Lower leg skin (tissue), 4 donors: Measurements from ENCODE around the gene PRR7. TPM values are rescaled to one million over a fixed set of nuclear protein-coding genes. Genes with fewer than 3 reads are reported as not detected.

Source experiments
- DNase-seq, 2 donors: peaks; one replicate each; pipeline ENCODE4 v3.0.0-alpha.2; 2019; ENCODE audit warnings: low spot score in 2 of 2
- H3K4me3 ChIP-seq: fragments of 200-600 bp; sonication (generic); 2 replicates; pipeline ENCODE4 v1.5.1; 2017; ENCODE audit warnings: mild to moderate bottlenecking, low read depth; ENCODE audit not compliant: poor library complexity, severe bottlenecking
- CTCF ChIP-seq, 3 donors: fragments of 450-650 bp; IDR thresholded peaks; one replicate each; pipeline ENCODE4 v1.5.1; 2016; ENCODE audit warnings: antibody characterized with exemption in 3 of 3, mild to moderate bottlenecking in 3 of 3, moderate library complexity in 2 of 3
- POLR2A ChIP-seq, 2 donors: fragments of 450-650 bp; IDR thresholded peaks; one replicate each; pipeline ENCODE4 v1.6.1; 2016 to 2017; ENCODE audit warnings: antibody characterized with exemption in 2 of 2, mild to moderate bottlenecking in 1 of 2, moderate library complexity in 1 of 2
- WGBS, 2 donors: methylation state at CpG; one replicate each; pipeline ENCODE4 v1.1.5; 2018; 5-methylcytosine and 5-hydroxymethylcytosine counted together
- intact Hi-C: fragments of 100-400 bp; cut with DNase I; formaldehyde crosslinking; loops from one replicate; pipeline ENCODE4 v1.15.0; 2023; ENCODE audit warnings: low total_unique reads
- total RNA-seq, 4 donors: library from RNA; depleted of rRNA; stranded (reverse); fragments of >200 nt; gene quantifications; one replicate each; pipeline ENCODE4 v1.1.0, GENCODE V29; 2016

Gene PRR7
- total RNA-seq, 4 donors from 2014 or later = 5.4 to 10.2 (median 8.0) TPM

- no peak for DNase-seq
- intact Hi-C loops = no loop called here
- no peak overlapping the region for H3K4me3 ChIP-seq
- TF ChIP-seq POLR2A (IDR thresholded peaks at IDR 0.05) = no peak
- TF ChIP-seq CTCF (IDR thresholded peaks at IDR 0.05) = no peak
- WGBS, 2 donors = 48 to 54% methylated on average over 4 of the region's 4 CpGs
Observed at GRCh38 chr5:177437623-177438022, 9.0 kb upstream of the PRR7 start.

- no peak overlapping the region for H3K4me3 ChIP-seq
- DNase-seq = no peak
- no peak for TF ChIP-seq CTCF (IDR thresholded peaks at IDR 0.05)
- no peak for TF ChIP-seq POLR2A (IDR thresholded peaks at IDR 0.05)
- WGBS, 2 donors = 78 to 83% methylated on average over 10 of the region's 10 CpGs
- intact Hi-C loops = no loop called here
Observed at GRCh38 chr5:177438468-177438867, 8.1 kb upstream of the PRR7 start.

GRCh38 chr5:177439518-177440053 lies 7.0 kb upstream of the PRR7 start:
- intact Hi-C loops = no loop called here

GRCh38 chr5:177440211-177440989 lies 6.2 kb upstream of the PRR7 start:
- WGBS, 2 donors = 52 to 63% methylated on average over 19 to 23 of the region's 24 CpGs
- no peak overlapping the region for H3K4me3 ChIP-seq
- TF ChIP-seq CTCF (IDR thresholded peaks at IDR 0.05) (no peak), POLR2A (IDR thresholded peaks at IDR 0.05) (no peak)
- no peak for DNase-seq
- intact Hi-C loops = no loop called here

More at GRCh38 chr5:177439518-177440053, 7.0 kb upstream of the PRR7 start:
- DNase-seq = no peak
- WGBS, 2 donors = 83 to 85% methylated on average over 4 of the region's 4 CpGs
- TF ChIP-seq POLR2A (IDR thresholded peaks at IDR 0.05) = no peak
- TF ChIP-seq CTCF (IDR thresholded peaks at IDR 0.05) = no peak
- no peak overlapping the region for H3K4me3 ChIP-seq

GRCh38 chr5:177440990-177441780 lies 5.4 kb upstream of the PRR7 start:
- DNase-seq = no peak
- intact Hi-C loops = no loop called here
- TF ChIP-seq CTCF (IDR thresholded peaks at IDR 0.05) = no peak
- TF ChIP-seq POLR2A (IDR thresholded peaks at IDR 0.05) = no peak
- 70 to 76% methylated on average over 26 of the region's 26 CpGs for WGBS, 2 donors
- H3K4me3 ChIP-seq = no peak overlapping the region
